Activated T-helper 2 cell treated with anti-CD3 and anti-CD28 coated beads, Interferon-gamma antibody, Interleukin-2, Interleukin-4, amounts not matched to agents 10 μg/mL and 5 μg/mL and 100 μg/mL, durations not matched to agents 14 hours and 24 hours and 36 hours (primary cell): Measurements from ENCODE around the gene UBE2C. TPM values are rescaled to one million over a fixed set of nuclear protein-coding genes. Genes with fewer than 3 reads are reported as not detected.

ENCODE experiments used
- DNase-seq: peaks from one replicate; pipeline ENCODE4 v3.0.0; 2021; ENCODE audit warnings: low spot score
- H3K27ac Mint-ChIP-seq: one replicate; pipeline ENCODE4 v1.8.0; 2021; ENCODE audit warnings: mixed read lengths
- H3K27me3 Mint-ChIP-seq: one replicate; pipeline ENCODE4 v1.8.0; 2021; ENCODE audit warnings: low read depth, mixed read lengths
- H3K36me3 Mint-ChIP-seq: one replicate; pipeline ENCODE4 v1.8.0; 2021; ENCODE audit warnings: low read depth, mixed read lengths
- H3K4me1 Mint-ChIP-seq: one replicate; pipeline ENCODE4 v1.8.0; 2021; ENCODE audit warnings: low read depth, mixed read lengths
- H3K4me3 Mint-ChIP-seq: one replicate; pipeline ENCODE4 v1.8.0; 2021; ENCODE audit warnings: low read depth, mild to moderate bottlenecking, moderate library complexity, mixed read lengths
- H3K9me3 Mint-ChIP-seq: one replicate; pipeline ENCODE4 v1.8.0; 2021; ENCODE audit warnings: mixed read lengths
- intact Hi-C: fragments of 100-400 bp; cut with micrococcal nuclease; formaldehyde crosslinking; loops from one replicate; pipeline ENCODE4 v1.15.1; 2023
- total RNA-seq: library from RNA; stranded (reverse); gene quantifications from 2 replicates; pipeline ENCODE4 v1.2.3, GENCODE V29; 2022

Gene UBE2C
- total RNA-seq, 1 donor from 2014 or later = 145 TPM

- no peaks in the 10 kb centered on the region for H3K27me3 Mint-ChIP-seq
- H3K4me3 Mint-ChIP-seq = no peak overlapping the region
- no peak for DNase-seq
- H3K36me3 Mint-ChIP-seq = peaks cover 21% of the 10 kb centered on the region
- no peak overlapping the region for H3K27ac Mint-ChIP-seq
- no peaks in the 10 kb centered on the region for H3K9me3 Mint-ChIP-seq
- H3K4me1 Mint-ChIP-seq = peaks cover 28% of the 10 kb centered on the region
- intact Hi-C loops = loop anchor here (5.0 kb wide), 1 partner anchor 48 kb away; the partner anchor contains the start of gene UBE2C
These were observed 47.5 kb downstream of the UBE2C start for GRCh38 chr20:45859916-45860315.

GRCh38 chr20:45860560-45861220, 48.2 kb downstream of the UBE2C start:
- no peak overlapping the region for H3K27ac Mint-ChIP-seq
- H3K4me1 Mint-ChIP-seq = peaks cover 27% of the 10 kb centered on the region

GRCh38 chr20:45861221-45862075, 49.0 kb downstream of the UBE2C start:
- intact Hi-C loops = no loop called here
- H3K27ac Mint-ChIP-seq = no peak overlapping the region
- peaks cover 18% of the 10 kb centered on the region for H3K36me3 Mint-ChIP-seq
- no peak for DNase-seq
- no peak overlapping the region for H3K4me3 Mint-ChIP-seq
- H3K4me1 Mint-ChIP-seq = peaks cover 22% of the 10 kb centered on the region
- no peaks in the 10 kb centered on the region for H3K27me3 Mint-ChIP-seq
- no peaks in the 10 kb centered on the region for H3K9me3 Mint-ChIP-seq

More at GRCh38 chr20:45860560-45861220, 48.2 kb downstream of the UBE2C start:
- Mint-ChIP-seq H3K36me3 (peaks cover 18% of the 10 kb centered on the region), H3K27me3 (no peaks in the 10 kb centered on the region), H3K9me3 (no peaks in the 10 kb centered on the region), H3K4me3 (no peak overlapping the region)
- intact Hi-C loops = no loop called here
- no peak for DNase-seq

- DNase-seq = no peak
- intact Hi-C loops = no loop called here
- no peak overlapping the region for H3K4me3 Mint-ChIP-seq
- H3K36me3 Mint-ChIP-seq = peaks cover 18% of the 10 kb centered on the region
- no peak overlapping the region for H3K27ac Mint-ChIP-seq
- H3K9me3 Mint-ChIP-seq = no peaks in the 10 kb centered on the region
- H3K27me3 Mint-ChIP-seq = no peaks in the 10 kb centered on the region
- H3K4me1 Mint-ChIP-seq = peaks cover 10% of the 10 kb centered on the region
These were observed 51.4 kb downstream of the UBE2C start for GRCh38 chr20:45863543-45864470.

- intact Hi-C loops = no loop called here
- Mint-ChIP-seq H3K36me3 (peaks cover 7% of the 10 kb centered on the region), H3K27me3 (no peaks in the 10 kb centered on the region), H3K27ac (no peak overlapping the region), H3K4me1 (peaks cover 3% of the 10 kb centered on the region), H3K9me3 (no peaks in the 10 kb centered on the region), H3K4me3 (no peak overlapping the region)
- DNase-seq = no peak
These were observed 54.0 kb downstream of the UBE2C start for GRCh38 chr20:45866454-45866853.

Other genes starting within 250 kb of the UBE2C start
- not detected in 2 replicates for gene WFDC8, start 233.4 kb upstream of the UBE2C start, total RNA-seq
- gene WFDC10A, start 182.9 kb upstream of the UBE2C start, total RNA-seq = not detected in 2 replicates
- not detected in 2 replicates for gene WFDC9, start 181.4 kb upstream of the UBE2C start, total RNA-seq
- not detected in 2 replicates for gene WFDC11, start 142.4 kb upstream of the UBE2C start, total RNA-seq
- gene WFDC13, start 110.6 kb upstream of the UBE2C start, total RNA-seq = not detected in 2 replicates
- gene WFDC10B, start 107.6 kb upstream of the UBE2C start, total RNA-seq = not detected in 2 replicates
- not detected in 2 replicates for gene SPINT4, start 90.3 kb upstream of the UBE2C start, total RNA-seq
- 0.39 TPM in 1 of 2 replicates, not detected in the other for gene WFDC3, start 20.8 kb upstream of the UBE2C start, total RNA-seq
- gene DNTTIP1, start 20.7 kb upstream of the UBE2C start, total RNA-seq = 30.7 and 35.2 TPM in 2 replicates
- 0.28 TPM in 1 of 2 replicates, not detected in the other for gene TNNC2, start 14.7 kb downstream of the UBE2C start, total RNA-seq
- gene SNX21, start 21.2 kb downstream of the UBE2C start, total RNA-seq = 1.5 and 2.0 TPM in 2 replicates
- 28.0 and 29.1 TPM in 2 replicates for gene ACOT8, start 44.7 kb downstream of the UBE2C start, total RNA-seq
- gene ZSWIM3, start 45.0 kb downstream of the UBE2C start, total RNA-seq = 6.2 and 6.3 TPM in 2 replicates
- 9.3 and 10.3 TPM in 2 replicates for gene ZSWIM1, start 68.6 kb downstream of the UBE2C start, total RNA-seq
- gene SPATA25, start 75.0 kb downstream of the UBE2C start, total RNA-seq = 0.60 and 1.1 TPM in 2 replicates
- 2.0 and 3.3 TPM in 2 replicates for gene NEURL2, start 78.6 kb downstream of the UBE2C start, total RNA-seq
- 49.0 and 51.9 TPM in 2 replicates for gene CTSA, start 78.7 kb downstream of the UBE2C start, total RNA-seq
- gene PLTP, start 99.5 kb downstream of the UBE2C start, total RNA-seq = 5.5 TPM in 2 replicates
- 27.5 and 28.6 TPM in 2 replicates for gene PCIF1, start 122.0 kb downstream of the UBE2C start, total RNA-seq
- 35.7 and 36.1 TPM in 2 replicates for gene ZNF335, start 159.6 kb downstream of the UBE2C start, total RNA-seq
- 0.16 TPM in 1 of 2 replicates, not detected in the other for gene MMP9, start 196.3 kb downstream of the UBE2C start, total RNA-seq
- gene SLC12A5, start 216.6 kb downstream of the UBE2C start, total RNA-seq = 0.73 TPM in 1 of 2 replicates, not detected in the other